Activated gamma-delta T cell treated with Interleukin-2 at 50 U/mL for 16 hours (primary cell): ENCODE data around the gene FCGR3A.
"Not testable (repeated sequence)": the region's sequence is repeated elsewhere in the genome, so short reads cannot be mapped to it uniquely, and the experiment has no call there.

ENCODE experiments used
- DNase-seq: peaks from one replicate; pipeline ENCODE4 v3.0.0-alpha.2; 2020

Gene FCGR3A

DNA sequence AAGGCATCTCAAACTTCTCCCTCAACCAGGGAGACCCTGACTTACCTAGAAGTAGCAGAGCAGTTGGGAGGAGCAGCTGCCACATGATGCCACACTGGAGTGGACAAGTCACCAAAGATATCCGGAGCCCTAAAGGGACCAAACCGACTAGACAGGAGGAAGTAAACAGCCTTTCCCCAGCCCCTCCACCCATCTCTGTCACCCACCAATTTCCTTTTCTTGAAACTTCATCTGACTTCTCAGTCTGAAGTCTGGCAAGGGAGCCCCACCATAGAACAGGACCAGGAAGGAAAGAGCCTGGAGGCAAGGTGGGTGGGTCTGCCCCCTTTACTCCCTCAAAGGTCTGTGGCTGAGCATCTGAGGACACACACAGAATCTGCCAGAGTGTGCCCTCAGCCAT lies at the start of gene FCGR3A:
Gene FCGR3A, minus strand, starts transcription at position 167 of the 400 bp plus-strand sequence. Its CDS starts 82 bp downstream, at position 85.
- no peak for DNase-seq

DNA sequence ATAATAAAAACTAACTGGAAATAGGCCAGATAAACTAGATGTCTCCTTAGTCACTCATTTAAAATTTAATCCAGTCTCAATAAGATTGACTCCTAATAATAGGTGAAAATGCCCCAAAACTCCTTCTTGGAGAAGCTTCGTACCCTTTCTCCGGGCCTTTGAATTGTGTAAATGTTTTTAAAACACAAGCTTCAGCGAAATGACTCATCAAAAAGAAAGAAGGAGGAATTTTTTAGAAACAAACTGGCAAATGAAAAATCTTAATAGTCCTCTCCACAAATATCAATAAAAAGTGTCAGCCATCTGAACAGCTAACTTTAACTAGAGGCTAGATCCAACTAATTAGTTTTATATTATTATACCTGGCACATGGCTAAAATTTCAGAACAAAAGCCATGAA lies 47.5 kb upstream of the FCGR3A start:
- not testable (repeated sequence) for DNase-seq

DNA sequence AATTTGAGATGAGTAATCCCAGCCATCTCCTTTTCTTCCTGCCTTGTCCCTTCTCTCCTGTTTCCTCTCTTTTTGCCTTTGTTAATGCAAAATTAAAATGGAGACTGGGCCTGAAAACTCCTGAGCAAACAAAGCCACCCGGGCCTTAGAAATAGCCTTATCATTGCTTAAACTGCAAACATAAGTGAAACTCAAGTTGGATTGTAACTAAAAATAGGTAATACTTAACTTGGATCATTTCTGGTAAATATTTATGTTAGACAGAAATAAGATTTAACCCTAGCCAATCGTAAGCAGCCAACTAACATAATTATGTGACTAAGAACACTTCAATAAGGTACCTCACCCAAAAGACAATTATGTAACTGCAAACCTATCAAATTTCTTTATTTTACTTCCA lies 46.0 kb upstream of the FCGR3A start:
- not testable (repeated sequence) for DNase-seq

DNA sequence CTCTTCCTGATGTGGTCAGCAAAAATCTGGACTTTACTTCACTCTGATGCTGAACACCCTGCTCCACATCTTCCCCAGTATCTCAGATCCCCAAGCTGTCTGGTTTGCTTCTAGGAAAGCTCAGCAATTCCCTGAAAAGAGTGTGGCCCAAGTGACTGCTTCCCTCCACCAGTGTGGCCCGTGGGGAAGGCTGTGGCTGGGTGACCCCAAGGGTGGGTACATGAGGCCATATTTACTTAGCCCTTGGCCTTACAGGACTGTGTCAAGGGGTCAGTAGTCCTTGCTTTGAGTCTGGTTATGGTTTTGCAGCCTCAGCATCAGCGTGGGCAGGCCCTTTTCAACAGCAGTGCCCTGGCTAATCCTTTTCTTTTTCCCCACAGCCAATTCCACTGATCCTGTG lies 45.6 kb upstream of the FCGR3A start:
- not testable (repeated sequence) for DNase-seq

DNA sequence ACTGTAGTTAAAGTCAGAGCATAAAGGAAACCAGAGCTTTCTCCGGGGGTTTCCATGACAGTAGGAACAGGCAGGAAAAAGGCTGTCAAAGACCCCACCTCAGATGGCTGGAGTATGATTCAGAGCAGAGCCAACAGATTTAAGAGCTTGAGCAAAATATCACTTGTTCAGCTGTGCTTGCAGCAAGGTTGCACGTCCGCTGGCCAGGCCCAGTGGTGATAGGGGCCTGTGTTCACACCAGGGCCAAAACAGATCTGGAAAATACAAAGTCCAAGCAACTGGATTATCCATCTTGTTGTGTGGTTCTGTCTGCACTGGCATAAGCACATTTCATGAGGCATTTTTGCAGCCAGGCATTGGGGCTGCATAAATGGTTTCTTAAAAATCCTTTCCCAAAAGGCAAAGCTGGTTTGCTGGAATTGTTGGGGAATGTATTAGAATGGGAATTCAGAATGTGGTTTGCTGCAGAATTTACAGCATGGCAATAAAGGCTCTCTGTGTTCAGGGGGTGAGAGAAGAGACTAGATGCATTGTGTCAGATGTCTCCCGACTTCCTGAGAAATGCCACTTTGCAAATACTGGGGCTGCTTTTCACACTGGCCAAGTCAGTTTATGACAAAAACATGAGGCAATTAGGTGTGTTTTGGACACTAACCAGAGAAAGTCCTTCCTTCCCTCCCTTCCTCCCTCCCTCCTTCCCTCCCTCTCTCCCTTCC lies 44.8 kb upstream of the FCGR3A start:
- DNase-seq = not testable (repeated sequence)

DNA sequence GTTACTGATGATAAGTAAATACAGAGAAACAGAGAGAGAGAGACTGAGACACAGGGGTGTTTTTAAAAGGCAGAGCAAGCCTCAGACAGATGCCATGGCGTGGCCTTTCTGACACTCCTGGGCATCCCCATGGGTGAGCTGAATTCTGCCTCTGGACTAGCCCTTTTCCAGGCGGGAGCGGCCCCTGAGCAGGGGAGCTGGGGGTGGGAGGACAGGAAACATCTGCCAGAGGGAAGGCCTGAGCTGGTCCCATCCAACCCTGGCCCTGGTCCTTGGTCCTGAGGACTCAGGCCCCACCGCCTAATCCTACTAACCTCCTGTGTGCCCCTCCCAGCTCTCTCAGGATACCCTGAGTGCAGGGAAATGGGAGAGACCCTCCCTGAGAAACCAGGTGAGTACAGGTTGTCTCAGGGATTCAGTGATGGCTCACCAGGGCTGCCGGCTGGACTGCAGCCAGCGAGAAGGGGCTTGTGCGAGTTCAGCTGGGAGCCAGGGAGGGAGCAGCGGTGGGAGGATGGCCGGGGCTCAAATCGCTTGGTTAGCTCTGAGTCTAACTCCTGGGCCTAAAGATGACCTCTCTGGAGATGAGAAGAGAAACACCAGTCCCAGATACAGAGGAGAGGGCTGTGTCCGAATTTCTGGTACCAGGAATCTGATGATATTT lies 43.6 kb upstream of the FCGR3A start:
- not testable (repeated sequence) for DNase-seq

DNA sequence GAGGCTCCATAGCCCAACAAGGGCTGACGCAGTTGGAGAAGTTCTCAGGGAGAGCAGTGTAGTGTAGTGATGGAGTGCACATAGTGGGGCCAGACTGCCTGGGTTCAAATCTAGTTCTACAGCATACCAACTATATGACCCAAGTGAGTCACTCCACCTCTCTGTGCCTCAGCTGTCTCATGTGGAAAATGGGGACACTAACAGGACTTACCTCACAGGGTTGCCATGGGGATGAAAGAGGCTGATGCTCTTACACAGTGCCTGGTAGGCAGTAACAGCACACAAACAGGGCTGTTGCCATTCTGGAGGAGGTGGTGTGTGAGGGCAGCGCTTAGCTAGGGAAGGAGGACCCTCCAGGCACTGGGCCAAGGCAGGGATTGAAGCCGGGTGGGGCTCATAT lies 43.0 kb upstream of the FCGR3A start:
- DNase-seq = not testable (repeated sequence)

DNA sequence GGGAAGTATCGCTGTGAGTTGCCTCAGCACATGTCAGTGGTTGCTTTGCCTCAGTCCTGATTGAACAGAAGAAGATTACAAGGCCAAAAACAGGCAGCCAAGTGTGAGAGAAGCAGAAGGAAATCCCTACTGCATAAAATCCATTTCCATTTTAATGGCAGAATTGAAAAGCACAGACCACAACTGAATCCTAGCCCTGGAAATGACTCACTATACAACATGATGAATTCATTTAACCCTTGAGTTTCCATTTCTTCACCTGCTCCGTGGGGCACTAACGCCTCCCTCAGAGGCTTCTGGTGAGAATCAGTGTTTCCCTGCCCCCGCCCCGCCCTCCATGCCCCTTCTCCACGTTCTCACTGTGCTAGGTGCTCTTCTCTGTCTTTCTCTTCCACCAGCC lies 40.3 kb upstream of the FCGR3A start:
- not testable (repeated sequence) for DNase-seq

DNA sequence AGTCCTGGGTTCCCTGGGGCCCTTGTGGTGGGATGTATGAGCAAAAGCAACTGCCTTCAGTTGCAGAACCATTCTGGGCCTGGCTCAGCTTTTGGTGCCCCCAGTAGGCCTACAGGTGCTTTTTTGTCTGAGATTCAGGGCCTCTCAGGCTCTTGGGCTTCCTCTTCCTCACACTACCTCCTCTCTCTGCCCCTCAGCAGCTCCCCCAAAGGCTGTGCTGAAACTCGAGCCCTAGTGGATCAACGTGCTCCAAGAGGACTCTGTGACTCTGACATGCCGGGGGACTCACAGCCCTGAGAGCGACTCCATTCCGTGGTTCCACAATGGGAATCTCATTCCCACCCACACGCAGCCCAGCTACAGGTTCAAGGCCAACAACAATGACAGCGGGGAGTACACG lies 39.7 kb upstream of the FCGR3A start:
- not testable (repeated sequence) for DNase-seq

DNA sequence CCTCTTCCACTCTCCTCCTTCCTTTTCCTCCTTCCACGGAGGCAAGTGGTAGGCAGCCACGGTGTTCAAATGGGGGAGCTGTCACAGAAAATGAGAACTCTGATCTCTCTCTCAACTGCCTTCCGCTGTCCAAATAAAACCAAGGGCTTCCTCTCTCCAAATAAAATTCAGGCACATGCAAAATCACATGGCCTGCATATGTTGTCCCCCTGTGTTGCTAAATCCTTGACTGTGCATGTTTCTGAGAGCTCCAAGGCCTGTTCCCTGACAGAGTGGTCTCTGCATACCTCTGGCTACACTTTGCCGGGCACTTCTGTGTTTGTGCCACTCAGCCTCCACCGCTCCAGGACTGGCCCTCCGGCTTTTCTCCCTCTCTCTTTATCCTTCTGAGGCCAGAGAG lies 39.0 kb upstream of the FCGR3A start:
- not testable (repeated sequence) for DNase-seq

DNA sequence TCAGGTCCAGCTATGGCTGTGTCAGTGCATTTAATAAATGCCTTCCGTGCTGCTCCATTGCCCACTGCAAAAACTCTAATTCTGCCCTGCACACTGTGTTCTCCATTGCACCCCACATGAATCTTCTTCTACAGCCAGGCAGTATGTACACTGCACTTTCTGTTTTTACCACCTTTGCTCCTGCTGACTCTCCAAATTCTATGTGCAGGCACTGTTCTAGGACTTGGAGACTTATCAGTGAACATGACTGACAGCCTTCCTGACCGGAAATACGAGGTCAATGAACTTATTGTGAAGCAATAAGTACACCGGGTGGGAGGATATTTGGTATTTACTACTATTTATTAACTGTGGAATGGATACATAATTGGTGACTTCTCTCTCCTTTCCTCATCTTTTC lies 33.3 kb upstream of the FCGR3A start:
- not testable (repeated sequence) for DNase-seq

DNA sequence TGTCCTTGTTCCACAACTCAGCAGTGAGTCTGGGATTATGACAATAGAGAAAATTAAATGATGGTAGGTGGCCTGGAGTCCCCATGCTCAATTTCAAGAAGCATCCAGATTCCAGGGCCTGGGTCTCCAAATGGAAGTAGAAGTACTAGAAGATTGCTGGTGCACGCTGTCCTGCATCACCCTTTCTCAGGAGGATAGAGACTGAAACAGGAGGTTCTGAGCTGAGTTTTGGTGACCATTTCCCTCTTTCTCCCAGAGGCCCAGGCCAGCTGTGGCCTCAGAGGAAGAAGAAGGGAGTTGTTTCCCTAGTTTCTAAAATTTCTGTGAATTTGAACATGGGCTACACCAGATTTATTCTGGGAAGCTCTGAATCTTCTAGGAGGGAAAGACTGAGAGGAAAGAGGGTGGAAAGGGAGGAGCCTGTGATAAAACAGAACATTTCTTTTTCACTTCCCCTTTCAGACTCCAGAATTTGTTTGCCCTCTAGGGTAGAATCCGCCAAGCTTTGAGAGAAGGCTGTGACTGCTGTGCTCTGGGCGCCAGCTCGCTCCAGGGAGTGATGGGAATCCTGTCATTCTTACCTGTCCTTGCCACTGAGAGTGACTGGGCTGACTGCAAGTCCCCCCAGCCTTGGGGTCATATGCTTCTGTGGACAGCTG lies 31.4 kb upstream of the FCGR3A start:
- not testable (repeated sequence) for DNase-seq

DNA sequence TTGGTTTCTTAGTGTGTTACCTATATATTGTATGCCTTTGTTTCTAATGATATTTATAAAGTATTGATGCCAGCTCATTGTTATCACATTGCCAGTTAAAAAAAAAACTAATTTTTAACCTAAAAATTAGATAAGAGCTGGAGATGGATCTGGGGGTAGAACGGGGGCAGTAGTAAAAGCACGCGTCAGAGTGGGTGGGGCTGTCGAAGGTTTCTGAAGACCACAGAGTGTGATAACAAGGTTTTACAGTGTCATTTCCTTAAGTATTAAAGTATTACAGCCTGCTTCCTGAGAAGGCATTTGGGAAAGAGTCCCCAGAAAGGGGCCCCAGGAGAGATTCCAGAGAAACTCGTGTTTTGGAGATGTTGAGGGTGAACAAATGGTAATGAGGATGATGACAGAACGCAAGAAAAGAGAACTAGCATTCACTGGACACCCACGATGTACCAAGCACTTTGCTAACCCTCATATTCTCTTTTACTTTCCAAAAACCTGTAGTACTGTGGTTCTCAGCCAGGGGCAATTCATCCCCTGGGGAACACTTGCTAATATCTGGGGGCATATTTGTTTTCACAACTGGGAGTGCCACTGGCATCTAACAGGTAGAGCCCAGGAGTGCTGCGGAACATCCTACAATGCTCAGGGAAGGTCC lies 30.4 kb upstream of the FCGR3A start:
- DNase-seq = not testable (repeated sequence)

DNA sequence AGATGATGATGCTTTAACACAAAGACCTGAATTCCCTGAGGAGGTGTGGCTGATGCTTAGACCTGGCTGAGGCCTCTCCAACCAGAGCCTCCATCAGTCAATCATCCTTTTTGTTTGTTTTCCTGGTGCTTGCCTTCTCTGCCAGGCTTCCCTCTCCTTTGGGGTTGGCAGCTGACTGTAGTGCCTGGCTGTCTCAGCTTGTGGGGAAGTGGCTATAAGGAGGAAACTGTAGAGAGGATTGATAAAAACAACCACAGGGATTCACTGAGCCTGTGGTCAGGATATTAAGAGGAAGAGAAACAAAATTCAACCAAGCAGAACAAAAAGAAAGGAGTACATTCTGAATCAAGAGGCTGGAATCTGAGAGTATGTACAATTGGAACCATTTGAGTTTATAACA lies 27.1 kb upstream of the FCGR3A start:
- not testable (repeated sequence) for DNase-seq

DNA sequence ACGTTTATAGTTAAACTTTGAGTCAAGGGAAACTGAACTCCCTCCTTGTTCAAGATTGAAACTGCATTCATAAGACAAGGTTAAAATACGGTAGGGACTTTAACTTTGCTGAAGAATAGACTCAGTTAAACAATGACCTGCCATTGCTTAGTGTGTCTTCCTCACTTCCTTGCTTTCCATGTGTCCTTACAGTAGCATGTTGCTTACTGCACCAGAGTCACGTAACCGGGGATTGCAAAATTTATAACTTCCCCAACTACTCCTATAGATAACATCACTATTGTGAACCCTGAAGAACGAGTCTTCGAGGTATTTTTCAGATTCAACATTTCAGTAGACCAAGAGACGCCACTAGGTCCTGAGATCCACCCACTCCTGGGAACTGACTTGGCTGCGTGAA lies 22.1 kb upstream of the FCGR3A start:
- DNase-seq = not testable (repeated sequence)

DNA sequence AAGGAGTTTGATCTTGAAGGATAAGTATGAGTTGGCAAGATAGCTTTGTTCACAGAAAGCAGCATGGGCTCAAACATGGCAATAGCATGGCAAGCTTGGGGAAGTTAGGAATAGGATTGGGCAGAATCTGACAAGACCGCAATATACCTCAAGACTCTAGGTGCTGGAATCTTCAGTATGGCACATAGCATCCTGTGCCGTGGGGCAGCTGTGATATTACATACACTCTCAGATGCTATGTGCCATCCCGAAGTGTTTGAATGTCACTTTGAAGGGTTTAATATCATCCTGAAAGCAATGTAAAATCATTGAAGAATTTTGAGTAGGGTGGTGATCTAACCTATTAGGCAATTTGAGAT lies 17.0 kb upstream of the FCGR3A start:
- DNase-seq = not testable (repeated sequence)

DNA sequence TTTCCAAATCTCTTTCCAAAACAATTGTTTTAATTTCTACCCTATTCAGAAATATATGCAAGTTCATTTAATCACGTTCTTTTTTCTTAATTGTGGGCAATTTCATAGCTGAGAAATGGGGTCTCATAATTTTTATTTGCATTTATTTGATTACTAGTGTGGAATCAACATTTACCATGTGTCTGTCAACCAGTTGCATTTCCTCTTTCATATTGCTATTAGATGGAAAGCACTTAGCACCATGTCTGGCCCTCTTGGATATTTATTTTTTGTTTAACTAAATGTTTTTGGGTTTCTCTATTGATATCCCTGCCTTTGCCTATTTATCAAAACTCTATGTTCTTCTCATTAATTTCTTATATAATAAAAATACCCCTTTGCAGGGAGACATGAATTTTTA lies 13.9 kb upstream of the FCGR3A start:
- not testable (repeated sequence) for DNase-seq

DNA sequence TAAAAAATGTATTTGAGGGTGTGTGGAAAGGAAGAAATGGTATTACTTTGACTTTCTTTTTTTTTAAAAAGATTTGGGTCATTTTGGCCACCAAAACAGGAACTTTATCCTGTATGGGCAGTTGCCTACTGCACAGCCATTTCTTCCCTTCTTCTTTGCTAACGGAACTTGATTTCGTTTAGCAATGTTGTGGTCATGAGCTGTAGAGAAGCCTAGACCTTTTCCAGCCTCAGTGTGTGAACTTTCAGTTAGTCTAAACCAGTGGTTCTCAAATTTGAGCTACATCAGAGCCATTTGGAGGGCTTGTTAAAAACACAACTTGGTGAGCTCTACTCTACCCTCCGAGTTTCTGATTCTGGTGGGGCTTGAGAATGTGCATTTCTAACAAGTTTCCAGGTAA lies 12.8 kb upstream of the FCGR3A start:
- not testable (repeated sequence) for DNase-seq

DNA sequence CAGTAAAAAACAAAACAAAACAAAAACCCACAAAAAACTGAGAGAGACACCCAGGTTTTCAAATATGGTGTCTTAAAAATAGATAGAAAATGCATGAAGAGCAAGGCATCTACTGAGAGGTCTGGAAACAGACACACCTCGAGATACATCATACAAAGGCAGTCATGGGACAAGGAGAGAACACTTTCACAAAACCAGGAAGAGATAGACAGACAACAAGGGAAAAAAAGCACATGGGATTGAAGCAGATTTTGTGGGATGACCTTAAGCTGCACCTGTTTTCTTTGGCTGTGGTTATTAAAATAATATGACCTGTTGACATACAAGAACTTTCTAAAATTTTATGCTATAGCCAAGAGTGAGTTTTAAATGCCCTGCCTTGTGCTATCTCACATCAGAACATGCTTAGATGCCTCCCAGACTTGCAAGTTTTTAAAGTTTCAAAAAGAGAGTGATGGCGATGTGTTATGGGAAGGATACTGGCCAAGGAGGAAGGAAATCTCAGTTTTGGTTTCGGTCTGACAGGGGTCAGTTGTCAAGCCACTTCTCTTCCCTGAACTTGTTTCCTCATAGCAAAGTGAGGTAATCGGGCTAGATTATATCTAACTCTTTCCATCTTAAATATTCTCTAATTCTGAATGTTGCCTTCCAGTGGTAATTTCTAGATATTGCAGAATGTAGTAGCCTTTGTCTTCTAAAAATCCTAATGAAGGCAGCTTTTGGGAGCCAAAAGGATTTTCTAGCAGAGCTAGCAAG lies 11.5 kb upstream of the FCGR3A start:
- DNase-seq = not testable (repeated sequence)

DNA sequence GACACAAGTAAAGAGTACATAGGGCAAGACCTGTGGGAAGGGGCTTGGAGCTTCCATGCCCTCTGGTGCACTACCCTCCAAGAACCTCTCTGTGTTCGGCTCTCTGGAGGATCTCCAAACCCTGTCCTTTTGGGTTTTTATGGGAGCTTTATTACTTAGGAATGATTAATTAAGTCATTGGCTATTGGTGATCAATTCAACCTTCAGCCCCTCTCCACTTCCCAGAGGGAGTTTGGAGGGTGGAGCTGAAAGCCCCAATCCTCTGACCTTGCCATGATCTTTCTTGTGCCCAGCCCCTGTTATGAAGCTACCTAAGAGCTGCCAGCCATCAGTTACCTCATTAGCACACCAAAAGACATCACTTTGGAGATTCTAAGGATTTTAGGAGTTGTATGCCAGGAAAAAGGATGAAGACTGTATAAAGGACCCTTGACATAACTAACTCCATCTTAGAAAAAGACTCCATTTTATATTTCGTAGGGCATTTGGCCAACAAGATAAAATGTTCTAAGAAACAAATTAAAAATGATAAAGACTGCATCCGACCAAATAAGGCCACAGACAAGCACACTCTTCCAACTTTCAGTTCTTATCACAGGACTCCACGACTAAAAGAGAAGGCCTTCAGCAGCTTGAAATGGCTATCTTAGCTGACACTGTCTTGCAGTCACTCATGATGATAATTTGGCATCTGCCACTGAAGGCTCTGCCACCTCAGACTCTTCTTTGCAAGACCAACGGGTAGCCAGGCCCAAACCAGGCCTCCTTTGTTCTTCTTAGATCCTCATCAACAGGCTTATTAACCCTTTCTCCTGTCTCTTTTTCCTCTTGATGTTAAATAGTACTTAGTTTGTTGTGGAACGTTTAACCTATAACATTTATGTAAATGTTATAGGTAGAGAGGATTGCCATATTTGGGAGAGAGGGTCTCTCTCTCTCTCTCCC lies 8.2 kb upstream of the FCGR3A start:
- not testable (repeated sequence) for DNase-seq

DNA sequence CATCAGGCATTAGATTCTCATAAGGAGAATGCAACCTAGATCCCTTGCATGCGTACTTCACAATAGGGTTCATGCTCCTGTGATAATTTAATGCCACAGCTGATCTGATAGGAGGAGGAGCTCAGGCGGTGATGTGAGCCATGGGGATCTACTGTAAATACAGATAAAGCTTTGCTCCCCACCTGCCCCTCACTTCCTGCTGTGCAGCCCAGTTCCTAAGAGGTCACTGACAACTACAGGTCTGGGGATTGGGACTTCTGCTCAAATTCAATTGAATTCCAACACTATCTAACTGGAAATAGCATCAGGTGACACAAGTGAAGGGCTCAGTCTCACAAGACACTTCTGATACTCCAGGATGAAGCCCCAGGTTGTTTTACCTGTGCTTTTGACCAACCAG lies 7.4 kb upstream of the FCGR3A start:
- DNase-seq = not testable (repeated sequence)
